Skeletal muscle cell (primary cell): Measurements from ENCODE around the gene ECE2.
A peak's percentile ranks its signal among the peaks of the same experiment; 100 is the strongest.

ENCODE experiments used
- DNase-seq: peaks from one replicate; pipeline ENCODE4 v3.0.0-alpha.2; 2010; ENCODE audit warnings: low read depth
- H3K4me3 ChIP-seq: 2 replicates; pipeline ENCODE4 v1.5.1; 2011; ENCODE audit warnings: low read depth, mild to moderate bottlenecking, control low read depth, low read length, moderate library complexity

ECE2 gene

DNA sequence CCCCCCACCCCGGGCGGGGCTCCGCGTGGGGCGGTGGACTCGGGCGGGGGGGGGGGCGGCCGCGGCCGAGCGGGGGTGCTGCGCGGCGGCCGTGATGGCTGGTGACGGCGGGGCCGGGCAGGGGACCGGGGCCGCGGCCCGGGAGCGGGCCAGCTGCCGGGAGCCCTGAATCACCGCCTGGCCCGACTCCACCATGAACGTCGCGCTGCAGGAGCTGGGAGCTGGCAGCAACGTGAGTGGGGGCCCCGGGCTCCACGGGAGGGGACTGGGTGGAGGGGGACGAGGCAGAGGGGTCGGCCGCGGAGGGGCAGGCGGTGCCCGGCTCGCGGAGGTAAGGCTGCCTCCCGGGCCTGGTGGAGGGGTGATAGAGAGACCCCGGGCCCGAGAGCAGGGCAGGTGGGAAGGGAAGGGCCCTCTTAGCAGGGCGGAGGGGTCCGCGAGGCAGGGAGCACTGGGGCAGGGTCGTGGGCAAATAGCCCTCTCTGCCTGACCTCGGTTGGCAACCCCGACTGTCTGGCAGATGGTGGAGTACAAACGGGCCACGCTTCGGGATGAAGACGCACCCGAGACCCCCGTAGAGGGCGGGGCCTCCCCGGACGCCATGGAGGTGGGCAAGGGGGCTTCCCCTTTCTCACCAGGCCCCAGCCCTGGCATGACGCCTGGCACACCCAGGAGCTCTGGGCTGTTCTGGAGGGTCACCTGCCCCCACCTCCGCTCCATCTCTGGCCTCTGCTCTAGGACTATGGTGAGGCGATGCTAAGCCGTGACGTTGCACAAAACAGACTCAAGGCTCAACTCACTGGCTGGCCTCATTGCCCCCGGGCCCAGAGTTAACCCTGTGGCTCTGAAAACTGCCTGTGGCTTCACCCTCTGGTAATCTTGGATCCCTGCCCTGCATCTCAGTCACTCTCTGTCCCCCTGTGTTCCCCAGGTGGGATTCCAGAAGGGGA, at the start of gene ECE2:
Gene ECE2, plus strand, starts transcription at position 62 of the 950 bp plus-strand sequence. Its CDS starts 132 bp downstream, at position 194.
- no peak within 1 kb of the TSS for H3K4me3 ChIP-seq
- DNase-seq, result no peak

- no peak for DNase-seq
- H3K4me3 ChIP-seq, result no peak overlapping the region
Measured at GRCh38 chr3:184227481-184227935, 48.3 kb upstream of the ECE2 start.

DNA sequence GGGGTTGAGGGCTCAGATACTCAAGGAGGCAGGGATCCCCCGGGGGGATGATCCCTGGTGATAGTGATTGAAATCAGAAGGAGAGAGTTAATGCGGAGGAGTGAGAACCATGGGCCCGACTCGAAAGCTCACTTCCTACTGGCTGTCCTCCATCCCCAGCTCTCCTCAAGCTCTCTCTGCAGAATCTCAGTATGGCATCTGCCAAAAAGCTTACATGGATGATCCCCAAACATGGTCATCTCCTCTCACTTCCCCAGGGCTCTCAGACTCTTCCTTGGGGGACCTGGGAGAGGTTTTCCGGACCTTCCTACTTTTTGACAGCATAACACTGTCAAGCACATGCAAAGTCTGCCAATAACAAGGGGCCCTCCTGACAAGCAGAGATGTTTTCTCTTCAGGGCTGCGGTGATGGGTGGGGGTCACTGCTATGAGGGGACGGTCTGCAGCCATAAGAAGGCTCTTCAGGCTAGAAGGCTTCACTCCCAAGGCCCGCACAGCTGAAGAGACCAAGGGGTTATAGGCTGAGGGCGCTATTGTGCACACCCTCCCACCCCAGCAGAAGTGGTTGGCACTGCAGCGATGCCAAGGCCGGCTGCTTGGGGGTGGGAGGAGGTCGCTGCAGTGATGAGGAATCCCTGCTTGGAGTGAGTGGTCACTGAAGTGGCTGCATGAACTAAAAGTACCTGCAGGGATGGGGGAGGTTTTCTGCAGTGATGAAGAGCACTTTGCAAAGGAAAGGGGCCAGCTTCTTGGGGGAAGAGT, 47.3 kb upstream of the ECE2 start:
- H3K4me3 ChIP-seq, result no peak overlapping the region
- DNase-seq, result no peak

DNA sequence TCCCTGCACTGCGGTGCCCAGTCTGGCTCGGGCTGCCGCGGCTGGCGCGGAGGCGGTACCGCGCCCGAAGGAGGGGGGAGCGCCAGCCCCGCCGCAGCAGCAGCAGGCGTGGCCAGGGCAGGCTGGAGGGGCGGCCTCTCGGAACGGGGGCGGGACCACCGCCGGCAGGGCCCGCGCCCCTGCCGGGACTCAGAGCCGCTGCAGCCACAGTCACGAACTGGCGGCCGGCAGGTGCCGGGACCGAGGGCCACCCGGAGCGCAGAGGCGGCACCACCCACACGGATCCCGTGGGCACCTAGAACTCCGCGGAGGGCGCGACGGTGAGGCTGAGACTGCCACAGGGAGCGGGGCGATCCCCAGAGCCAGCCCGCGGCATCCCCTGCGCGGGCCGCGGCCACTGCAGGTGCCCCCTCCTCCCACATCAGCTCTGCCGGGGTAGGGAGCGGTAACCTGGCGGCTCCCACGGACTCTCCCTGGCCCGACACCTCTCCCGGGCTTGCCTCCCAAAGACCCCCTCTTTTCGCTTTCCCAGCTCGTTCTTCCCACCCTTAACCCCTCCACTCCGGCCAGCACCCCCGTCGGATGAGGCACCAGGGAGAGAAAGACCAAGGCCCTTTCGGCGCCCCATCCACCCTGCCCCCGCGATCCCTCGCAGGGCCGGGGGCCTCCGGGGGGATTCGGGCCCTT, 46.3 kb upstream of the ECE2 start, which contains the start of gene VWA5B2:
Gene VWA5B2, plus strand, starts transcription at position 192 of the 687 bp plus-strand sequence. CDS start 944 bp downstream, outside the sequence.
- peak within 1 kb of the TSS; percentile 40 for H3K4me3 ChIP-seq
- no peak for DNase-seq

GRCh38 chr3:184230081-184230602, 45.7 kb upstream of the ECE2 start:
- DNase-seq, result no peak
- H3K4me3 ChIP-seq, result peak overlapping the region; percentile 40

- no peak for DNase-seq
Measured at GRCh38 chr3:184230603-184231528, 45.0 kb upstream of the ECE2 start.

DNA sequence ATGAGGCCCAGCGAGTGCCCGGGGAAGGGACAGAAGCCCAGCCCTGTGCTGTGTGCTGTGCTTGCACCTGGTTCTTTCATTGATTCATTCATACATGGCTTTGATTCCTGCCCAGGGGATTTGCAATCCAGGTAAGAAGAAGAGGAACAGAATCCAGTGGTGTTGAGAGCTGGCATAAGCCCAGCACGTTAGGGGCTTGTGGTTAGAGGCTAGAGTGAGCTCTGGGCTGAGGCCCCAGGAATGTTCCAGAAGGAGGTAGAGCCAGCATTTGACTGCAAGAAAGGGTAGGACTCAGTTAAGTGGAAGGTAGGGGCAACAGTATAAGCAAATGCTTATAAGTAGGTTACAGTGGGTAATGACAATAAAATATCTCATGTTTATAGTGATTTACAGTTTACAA, 44.2 kb upstream of the ECE2 start:
- no peak for DNase-seq
- no peak overlapping the region for H3K4me3 ChIP-seq

More at GRCh38 chr3:184230603-184231528, 45.0 kb upstream of the ECE2 start:
- H3K4me3 ChIP-seq, result no peak overlapping the region

DNA sequence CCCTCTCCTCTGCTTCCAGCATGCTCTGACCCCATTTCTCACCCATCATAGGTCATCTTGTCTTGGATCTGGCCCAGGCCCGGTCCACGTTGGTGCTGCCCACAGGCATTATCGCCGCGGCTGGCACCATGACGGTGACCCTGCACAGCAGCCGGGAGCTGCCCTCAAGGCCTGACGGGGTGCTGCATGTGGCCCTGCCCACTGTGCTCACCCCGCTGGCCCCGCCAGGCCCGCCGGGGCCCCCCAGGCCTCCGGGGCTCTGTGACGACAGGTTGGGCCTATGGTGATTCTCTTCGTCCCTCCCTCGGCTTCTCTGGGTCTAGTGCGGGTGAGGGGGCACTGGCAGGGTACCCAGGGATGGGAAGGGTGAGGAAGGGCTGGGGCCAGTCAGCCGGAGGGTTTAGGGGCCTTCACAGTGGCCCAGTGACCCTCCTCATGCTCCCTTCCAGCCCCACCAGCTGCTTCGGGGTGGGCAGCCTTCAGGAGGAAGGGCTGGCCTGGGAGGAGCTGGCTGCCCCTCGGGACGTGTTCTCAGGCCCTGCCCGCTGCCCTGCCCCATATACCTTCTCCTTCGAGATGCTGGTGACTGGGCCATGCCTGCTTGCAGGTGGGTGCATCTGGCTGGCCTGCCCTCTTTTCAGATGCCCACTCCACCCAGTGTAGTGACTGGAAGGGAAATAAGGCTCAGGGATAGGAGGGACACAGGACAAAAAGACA, 42.5 kb upstream of the ECE2 start:
- DNase-seq, result no peak
- no peak overlapping the region for H3K4me3 ChIP-seq

DNA sequence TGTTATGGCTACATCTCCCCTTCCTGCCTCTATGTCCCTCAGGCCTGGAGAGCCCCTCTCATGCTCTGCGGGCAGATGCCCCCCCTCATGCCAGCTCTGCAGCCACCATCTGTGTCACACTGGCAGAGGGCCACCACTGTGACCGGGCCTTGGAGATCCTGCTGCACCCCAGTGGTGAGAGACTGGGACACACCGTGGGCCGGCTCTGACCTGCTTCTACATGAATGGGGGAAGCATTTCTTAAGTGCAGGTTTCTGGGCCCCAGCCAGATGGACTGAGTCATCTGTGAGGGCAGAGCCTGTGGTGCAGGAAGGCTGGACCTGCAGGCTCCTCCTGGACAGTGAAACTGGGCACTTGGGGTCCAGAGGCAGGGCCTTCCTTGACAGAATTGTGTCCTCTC, 41.6 kb upstream of the ECE2 start:
- DNase-seq, result peak; percentile 39

GRCh38 chr3:184234671-184235380, 41.0 kb upstream of the ECE2 start:
- H3K4me3 ChIP-seq, result no peak overlapping the region
- no peak for DNase-seq

More for the DNA sequence above, 41.6 kb upstream of the ECE2 start:
- H3K4me3 ChIP-seq, result no peak overlapping the region

- H3K4me3 ChIP-seq, result no peak overlapping the region
- no peak for DNase-seq
Measured at GRCh38 chr3:184235381-184236032, 40.3 kb upstream of the ECE2 start.

DNA sequence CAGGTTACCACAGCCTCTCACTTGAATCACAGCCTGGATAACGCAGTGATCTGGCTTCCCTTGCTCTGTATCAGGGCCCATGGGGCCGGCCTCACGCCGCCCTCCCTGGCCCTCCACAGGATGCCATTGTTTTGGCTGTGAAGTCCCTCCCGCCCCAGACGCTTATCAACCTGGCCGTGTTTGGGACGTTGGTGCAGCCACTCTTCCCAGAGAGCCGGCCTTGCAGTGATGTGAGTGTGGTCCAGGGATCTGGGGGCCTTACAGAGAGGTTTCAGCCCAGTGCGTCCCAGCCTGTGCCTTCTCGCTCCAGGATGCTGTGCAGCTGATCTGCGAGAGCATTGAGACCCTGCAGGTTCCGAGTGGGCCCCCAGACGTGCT, 39.8 kb upstream of the ECE2 start:
- DNase-seq, result no peak

DNA sequence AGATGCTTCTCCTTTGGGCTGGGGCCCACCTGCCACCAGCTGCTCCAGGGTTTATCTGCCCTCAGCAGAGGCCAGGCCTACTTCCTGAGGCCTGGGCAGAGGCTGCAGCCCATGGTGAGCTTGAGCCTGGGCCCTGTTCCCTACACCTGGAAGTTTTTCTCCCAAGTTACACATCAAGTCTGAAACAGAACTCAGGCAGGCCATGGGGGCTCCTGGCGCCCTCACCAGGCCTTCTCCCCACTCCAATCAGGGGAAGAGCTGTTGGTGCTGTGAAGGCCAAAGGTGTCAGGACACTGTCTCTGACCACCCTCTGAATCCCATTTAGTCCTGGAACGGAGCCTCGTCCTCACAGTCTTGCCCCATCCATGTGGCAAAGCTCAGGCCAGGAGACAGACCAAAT, 39.2 kb upstream of the ECE2 start:
- DNase-seq, result no peak
- no peak overlapping the region for H3K4me3 ChIP-seq

More for the DNA sequence above, 39.8 kb upstream of the ECE2 start:
- H3K4me3 ChIP-seq, result no peak overlapping the region

GRCh38 chr3:184237211-184237610, 38.6 kb upstream of the ECE2 start:
- H3K4me3 ChIP-seq, result no peak overlapping the region
- no peak for DNase-seq

DNA sequence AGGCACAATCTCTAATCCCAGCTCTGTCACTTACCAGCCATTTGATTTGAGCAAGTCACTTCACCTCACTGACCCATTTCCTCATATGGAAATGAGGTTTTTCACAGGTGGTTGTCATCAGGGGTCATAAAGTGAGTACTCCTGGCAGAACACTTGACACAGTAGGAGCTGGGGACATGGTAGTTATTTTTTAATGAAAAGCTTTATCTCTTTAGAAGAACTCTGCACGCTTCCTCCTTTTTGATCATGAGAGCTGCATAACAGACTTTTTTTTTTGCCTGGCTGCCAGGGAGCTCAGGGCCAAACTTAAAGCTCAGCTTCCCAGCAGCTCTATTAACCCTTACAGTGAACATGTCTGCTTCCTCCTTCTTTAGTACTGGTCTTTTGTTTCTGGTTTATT, 38.0 kb upstream of the ECE2 start:
- H3K4me3 ChIP-seq, result no peak overlapping the region
- no peak for DNase-seq

- DNase-seq, result no peak
- H3K4me3 ChIP-seq, result no peak overlapping the region
Measured at GRCh38 chr3:184238246-184238818, 37.5 kb upstream of the ECE2 start.
